Activated T-helper 17 cell treated with anti-CD3 and anti-CD28 coated beads, Interleukin-2, amount 50 U/mL, for 72 hours (primary cell): ENCODE measurements around the gene ARG2. TPM values are rescaled to one million over a fixed set of nuclear protein-coding genes. Genes with fewer than 3 reads are reported as not detected.

Source experiments
- ATAC-seq: fragments of 150-1000 bp; cut with Tn5 transposase; replicated peaks from 2 replicates; pipeline ENCODE4 v1.10.0; 2021; ENCODE audit warnings: mild to moderate bottlenecking, moderate library complexity
- H3K27ac Mint-ChIP-seq: one replicate; pipeline ENCODE4 v1.8.0; 2022; ENCODE audit warnings: mixed read lengths
- H3K27me3 Mint-ChIP-seq: one replicate; pipeline ENCODE4 v1.8.0; 2022; ENCODE audit warnings: mixed read lengths
- H3K36me3 Mint-ChIP-seq: one replicate; pipeline ENCODE4 v1.8.0; 2022; ENCODE audit warnings: low read depth, mild to moderate bottlenecking, mixed read lengths
- H3K4me1 Mint-ChIP-seq: one replicate; pipeline ENCODE4 v1.8.0; 2022; ENCODE audit warnings: mixed read lengths
- H3K4me3 Mint-ChIP-seq: one replicate; pipeline ENCODE4 v1.8.0; 2022; ENCODE audit warnings: mild to moderate bottlenecking, mixed read lengths
- H3K9me3 Mint-ChIP-seq: one replicate; pipeline ENCODE4 v1.8.0; 2022; ENCODE audit warnings: mixed read lengths
- total RNA-seq, 2 donors: library from RNA; stranded (reverse); gene quantifications; one replicate each; pipeline ENCODE4 v1.2.3, GENCODE V29; 2022

ARG2 gene
- total RNA-seq, 2 donors from 2014 or later: 14.3 to 64.7 TPM

DNA sequence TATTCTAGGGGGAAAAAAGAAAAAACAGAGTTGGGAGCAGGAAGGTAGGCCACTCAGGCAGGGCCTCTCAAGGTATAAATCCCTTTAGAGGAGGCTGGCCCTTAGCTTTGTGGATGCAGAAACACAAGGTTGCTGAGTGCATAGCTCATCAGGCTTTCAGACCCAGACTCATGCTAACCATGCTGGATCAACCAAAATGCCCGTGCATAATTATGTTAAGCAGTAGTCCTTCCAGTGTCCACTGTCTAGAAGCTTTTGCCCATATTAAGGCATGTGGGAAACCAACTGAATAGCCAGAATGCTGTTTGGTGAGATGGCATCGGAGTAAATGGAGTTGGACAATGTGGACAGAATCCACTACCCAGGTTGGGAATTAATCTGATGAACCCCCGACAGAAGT is 18.9 kb downstream of the ARG2 start:
- no peak for ATAC-seq
- Mint-ChIP-seq H3K4me1 (peaks cover 14% of the 10 kb centered on the region), H3K27ac (no peak overlapping the region)

DNA sequence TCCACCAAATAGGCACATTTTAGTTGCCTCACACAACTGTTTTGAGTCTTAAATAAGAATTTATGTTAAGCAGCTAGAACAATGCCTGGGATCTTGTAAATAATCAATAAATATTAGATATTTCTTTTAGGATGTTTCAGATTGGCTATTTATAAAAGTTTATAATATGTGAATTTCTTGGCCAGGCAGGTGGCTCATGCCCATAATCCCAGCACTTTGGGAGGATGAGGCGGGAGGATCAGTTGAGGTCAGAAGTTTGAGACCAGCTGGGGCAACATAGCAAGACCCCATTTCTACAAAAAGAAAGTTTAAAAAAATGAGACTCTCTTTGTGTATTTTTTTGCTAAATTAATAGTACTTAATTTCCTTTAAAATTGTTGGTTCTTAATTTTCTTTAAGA is 21.8 kb downstream of the ARG2 start:
- Mint-ChIP-seq H3K27me3 (no peaks in the 10 kb centered on the region), H3K36me3 (peaks cover 41% of the 10 kb centered on the region), H3K4me3 (peak overlapping the region; percentile 67), H3K27ac (peak overlapping the region; percentile 87), H3K4me1 (peaks cover 18% of the 10 kb centered on the region), H3K9me3 (no peaks in the 10 kb centered on the region)
- no peak for ATAC-seq

More for the DNA sequence above, 18.9 kb downstream of the ARG2 start:
- H3K36me3 Mint-ChIP-seq: peaks cover 27% of the 10 kb centered on the region
- no peaks in the 10 kb centered on the region for H3K9me3 Mint-ChIP-seq
- H3K4me3 Mint-ChIP-seq: no peak overlapping the region
- H3K27me3 Mint-ChIP-seq: no peaks in the 10 kb centered on the region

DNA sequence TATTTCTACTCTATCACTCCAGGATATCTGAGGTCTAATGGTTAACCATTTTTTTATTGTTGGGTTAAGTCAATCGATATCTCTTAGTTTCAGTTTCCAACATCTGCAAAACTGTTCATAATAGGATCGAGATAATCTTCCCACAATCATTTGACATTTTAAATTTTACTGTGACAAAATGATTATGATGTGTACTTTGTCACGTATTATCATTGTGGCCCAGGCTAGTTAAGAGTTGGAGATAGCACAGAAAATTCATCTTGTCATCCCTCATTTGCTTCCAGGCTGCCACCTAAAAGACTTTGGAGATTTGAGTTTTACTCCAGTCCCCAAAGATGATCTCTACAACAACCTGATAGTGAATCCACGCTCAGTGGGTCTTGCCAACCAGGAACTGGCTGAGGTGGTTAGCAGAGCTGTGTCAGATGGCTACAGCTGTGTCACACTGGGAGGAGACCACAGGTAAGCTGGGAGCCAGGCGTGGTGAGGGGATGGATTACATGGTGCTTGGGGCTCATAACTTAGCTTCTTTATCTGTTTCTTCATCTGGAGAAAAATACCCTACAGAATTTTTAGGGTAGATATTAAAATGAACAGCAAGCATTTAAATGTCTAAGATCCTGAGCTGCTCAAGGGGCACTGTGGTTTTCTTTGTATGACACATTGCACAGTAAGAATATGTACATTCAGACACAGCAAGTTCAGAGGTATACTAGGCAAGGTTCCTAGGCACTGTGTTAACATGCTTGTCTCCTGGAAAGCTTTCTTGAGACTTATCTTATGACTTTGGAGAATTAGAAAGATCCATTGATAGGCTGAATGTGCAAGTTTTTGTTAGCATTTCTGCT is 22.4 kb downstream of the ARG2 start:
- no peaks in the 10 kb centered on the region for H3K9me3 Mint-ChIP-seq
- peaks cover 46% of the 10 kb centered on the region for H3K36me3 Mint-ChIP-seq
- H3K27me3 Mint-ChIP-seq: no peaks in the 10 kb centered on the region
- peak; percentile 93 for ATAC-seq
- H3K27ac Mint-ChIP-seq: peak overlapping the region; percentile 87
- peak overlapping the region; percentile 67 for H3K4me3 Mint-ChIP-seq
- peaks cover 18% of the 10 kb centered on the region for H3K4me1 Mint-ChIP-seq

DNA sequence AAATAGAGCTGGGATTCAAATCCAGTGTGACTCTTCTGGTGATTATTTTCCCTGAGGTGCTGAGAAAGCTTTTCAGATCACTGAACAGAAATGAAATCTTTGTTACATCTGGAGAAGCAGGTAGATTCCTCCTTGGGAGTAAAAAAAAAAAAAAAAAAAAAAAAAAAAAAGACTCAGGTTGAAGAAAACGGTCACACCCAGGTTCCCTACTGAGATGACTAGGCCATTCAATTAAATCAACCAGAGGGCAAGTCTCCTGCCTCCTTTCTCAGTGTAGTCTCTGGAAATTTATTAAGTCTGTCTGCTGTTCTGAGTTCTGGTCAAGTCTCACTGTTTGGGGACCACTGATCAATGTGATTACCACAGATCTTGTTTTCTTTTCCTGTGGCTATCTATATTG is 24.0 kb downstream of the ARG2 start:
- Mint-ChIP-seq H3K36me3 (peaks cover 62% of the 10 kb centered on the region), H3K4me3 (peak overlapping the region; percentile 44), H3K9me3 (no peaks in the 10 kb centered on the region), H3K27ac (peak overlapping the region; percentile 58), H3K4me1 (peaks cover 18% of the 10 kb centered on the region), H3K27me3 (no peaks in the 10 kb centered on the region)
- no peak for ATAC-seq

DNA sequence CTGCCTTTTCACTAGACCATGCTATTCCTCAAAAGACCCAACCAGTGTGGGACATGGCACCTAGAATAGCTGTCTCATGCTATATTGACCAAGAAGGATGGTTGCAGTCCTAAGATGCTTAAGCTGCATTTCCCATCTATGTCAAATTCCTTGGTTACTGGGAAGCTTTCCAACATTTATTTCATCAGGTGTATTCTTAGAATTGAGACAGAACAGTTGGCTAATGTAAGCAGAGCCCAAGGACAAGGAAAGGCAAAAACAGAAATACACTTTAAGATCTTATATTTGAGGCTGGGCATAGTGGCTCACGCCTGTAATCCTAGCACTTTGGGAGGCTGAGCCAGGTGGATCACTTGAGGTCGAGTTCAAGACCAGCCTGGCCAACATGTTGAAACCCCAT is 24.7 kb downstream of the ARG2 start:
- ATAC-seq: no peak
- Mint-ChIP-seq H3K36me3 (peaks cover 69% of the 10 kb centered on the region), H3K4me3 (peak overlapping the region; percentile 44), H3K4me1 (peaks cover 18% of the 10 kb centered on the region), H3K27ac (peak overlapping the region; percentile 58), H3K9me3 (no peaks in the 10 kb centered on the region), H3K27me3 (no peaks in the 10 kb centered on the region)

DNA sequence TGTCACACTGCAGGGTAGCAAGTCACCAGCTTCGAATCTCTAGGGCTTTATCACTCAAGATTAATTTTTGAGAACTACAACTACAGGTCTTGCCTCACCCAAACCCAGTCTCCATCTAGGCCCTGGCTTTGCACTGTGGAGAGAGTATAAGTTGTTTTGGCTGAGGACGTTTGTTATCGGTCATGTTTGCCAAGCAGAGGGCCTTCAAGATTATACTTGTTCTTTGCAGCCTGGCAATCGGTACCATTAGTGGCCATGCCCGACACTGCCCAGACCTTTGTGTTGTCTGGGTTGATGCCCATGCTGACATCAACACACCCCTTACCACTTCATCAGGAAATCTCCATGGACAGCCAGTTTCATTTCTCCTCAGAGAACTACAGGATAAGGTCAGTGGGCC is 25.7 kb downstream of the ARG2 start:
- Mint-ChIP-seq H3K27me3 (no peaks in the 10 kb centered on the region), H3K4me1 (peaks cover 18% of the 10 kb centered on the region), H3K4me3 (no peak overlapping the region), H3K36me3 (peaks cover 79% of the 10 kb centered on the region), H3K27ac (no peak overlapping the region), H3K9me3 (no peaks in the 10 kb centered on the region)
- ATAC-seq: no peak

DNA sequence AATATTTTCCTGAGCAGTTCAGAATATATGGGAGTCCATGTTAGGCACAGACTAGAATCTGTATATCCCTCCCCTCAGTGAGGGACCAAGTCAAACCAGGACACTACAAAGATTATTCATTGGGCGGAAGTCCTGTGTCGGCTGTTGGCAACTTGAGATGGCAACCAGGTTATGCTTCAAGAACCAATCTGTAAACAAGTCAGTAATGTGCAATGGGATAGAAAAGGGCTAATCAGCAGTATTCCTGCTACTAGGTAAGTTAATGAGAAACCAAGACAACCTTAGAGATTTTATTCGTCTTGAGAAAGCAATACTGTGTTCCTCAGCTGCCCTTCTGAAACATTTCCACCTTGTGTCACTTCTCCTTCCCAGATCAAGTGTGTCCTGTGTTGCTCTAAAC is 26.4 kb downstream of the ARG2 start:
- no peak overlapping the region for H3K4me3 Mint-ChIP-seq
- peaks cover 18% of the 10 kb centered on the region for H3K4me1 Mint-ChIP-seq
- no peaks in the 10 kb centered on the region for H3K27me3 Mint-ChIP-seq
- H3K27ac Mint-ChIP-seq: no peak overlapping the region
- H3K36me3 Mint-ChIP-seq: peaks cover 86% of the 10 kb centered on the region
- no peaks in the 10 kb centered on the region for H3K9me3 Mint-ChIP-seq
- no peak for ATAC-seq

DNA sequence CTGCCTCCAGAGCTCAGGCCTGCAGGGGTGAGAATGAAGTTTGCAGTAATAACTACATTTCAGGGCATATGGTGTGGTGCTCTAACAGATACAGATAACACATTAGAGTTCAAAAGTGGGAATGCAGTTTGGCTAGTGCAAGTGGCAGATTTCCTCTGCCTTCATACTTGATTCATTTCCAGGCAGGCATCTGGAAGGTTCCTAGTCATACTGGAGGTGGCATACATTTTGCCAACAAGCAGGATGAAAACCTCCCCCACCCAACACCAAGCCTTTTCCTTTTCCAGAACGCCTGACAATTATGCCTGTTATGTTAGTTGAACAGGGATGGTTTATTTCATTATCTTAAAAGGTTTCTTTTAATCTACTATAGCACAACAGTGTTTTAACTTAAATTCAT is 30.4 kb downstream of the ARG2 start:
- Mint-ChIP-seq H3K4me1 (no peaks in the 10 kb centered on the region), H3K27me3 (no peaks in the 10 kb centered on the region), H3K9me3 (no peaks in the 10 kb centered on the region), H3K27ac (peak overlapping the region; percentile 24), H3K36me3 (peaks cover 100% of the 10 kb centered on the region), H3K4me3 (no peak overlapping the region)
- no peak for ATAC-seq

DNA sequence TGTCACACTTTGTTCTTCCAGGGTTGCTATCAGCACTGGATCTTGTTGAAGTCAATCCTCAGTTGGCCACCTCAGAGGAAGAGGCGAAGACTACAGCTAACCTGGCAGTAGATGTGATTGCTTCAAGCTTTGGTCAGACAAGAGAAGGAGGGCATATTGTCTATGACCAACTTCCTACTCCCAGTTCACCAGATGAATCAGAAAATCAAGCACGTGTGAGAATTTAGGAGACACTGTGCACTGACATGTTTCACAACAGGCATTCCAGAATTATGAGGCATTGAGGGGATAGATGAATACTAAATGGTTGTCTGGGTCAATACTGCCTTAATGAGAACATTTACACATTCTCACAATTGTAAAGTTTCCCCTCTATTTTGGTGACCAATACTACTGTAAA is 31.0 kb downstream of the ARG2 start:
- Mint-ChIP-seq H3K4me3 (no peak overlapping the region), H3K4me1 (no peaks in the 10 kb centered on the region), H3K27me3 (no peaks in the 10 kb centered on the region), H3K36me3 (peaks cover 100% of the 10 kb centered on the region), H3K27ac (peak overlapping the region; percentile 24), H3K9me3 (no peaks in the 10 kb centered on the region)
- ATAC-seq: peak; percentile 18

DNA sequence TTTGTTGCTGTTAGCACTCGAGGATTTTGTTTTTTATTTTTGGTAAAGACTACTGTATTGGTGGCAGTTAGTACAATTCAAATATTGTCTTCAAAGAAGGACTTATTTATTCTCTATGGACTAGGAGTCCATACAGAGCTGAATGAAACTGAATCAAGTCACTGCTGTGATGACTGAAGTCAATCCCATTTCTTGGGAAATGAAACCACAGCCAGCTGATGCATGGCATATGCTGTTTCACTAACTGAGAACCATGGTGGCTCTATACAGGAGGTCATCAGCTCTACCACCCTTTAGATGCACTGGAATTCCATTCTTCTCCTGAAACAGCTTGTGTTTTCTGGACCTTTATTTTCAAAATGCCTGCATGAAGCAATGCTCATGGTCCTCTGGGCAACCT is 32.5 kb downstream of the ARG2 start:
- peaks cover 100% of the 10 kb centered on the region for H3K36me3 Mint-ChIP-seq
- H3K4me1 Mint-ChIP-seq: no peaks in the 10 kb centered on the region
- peak; percentile 54 for ATAC-seq
- no peaks in the 10 kb centered on the region for H3K27me3 Mint-ChIP-seq
- peak overlapping the region; percentile 12 for H3K27ac Mint-ChIP-seq
- H3K4me3 Mint-ChIP-seq: no peak overlapping the region
- no peaks in the 10 kb centered on the region for H3K9me3 Mint-ChIP-seq

DNA sequence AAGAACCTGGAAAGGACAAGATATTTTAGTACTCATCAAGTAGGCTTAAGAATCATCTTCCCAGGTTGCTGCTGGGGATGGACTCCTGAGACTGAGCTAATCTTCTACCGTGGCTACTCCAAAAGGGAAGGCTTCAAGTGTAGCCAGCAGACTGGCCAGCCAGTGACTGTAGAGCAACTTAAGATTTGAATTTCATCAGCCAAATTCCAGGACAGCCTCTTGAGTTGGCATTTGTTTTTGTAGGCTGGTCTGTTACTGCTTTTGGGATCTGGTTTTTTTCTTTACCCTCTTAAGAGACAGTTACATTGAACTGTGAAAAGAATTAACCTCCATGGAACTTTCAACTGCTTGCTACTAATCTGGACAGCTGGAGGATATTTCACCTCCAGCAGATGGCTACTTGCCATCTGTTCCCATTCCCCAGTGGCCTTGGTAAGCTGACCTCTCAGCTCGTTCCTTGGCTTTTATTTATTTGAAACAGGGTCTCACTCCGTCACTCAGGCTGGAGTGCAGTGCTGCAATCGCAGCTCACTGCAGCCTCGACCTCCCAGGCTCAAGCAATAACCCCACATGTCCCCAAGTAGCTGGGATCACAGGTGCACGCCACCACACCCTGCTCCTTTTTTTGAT is 34.0 kb downstream of the ARG2 start:
- Mint-ChIP-seq H3K4me1 (no peaks in the 10 kb centered on the region), H3K4me3 (no peak overlapping the region), H3K36me3 (peaks cover 100% of the 10 kb centered on the region), H3K27ac (no peak overlapping the region), H3K9me3 (no peaks in the 10 kb centered on the region), H3K27me3 (no peaks in the 10 kb centered on the region)
- no peak for ATAC-seq

DNA sequence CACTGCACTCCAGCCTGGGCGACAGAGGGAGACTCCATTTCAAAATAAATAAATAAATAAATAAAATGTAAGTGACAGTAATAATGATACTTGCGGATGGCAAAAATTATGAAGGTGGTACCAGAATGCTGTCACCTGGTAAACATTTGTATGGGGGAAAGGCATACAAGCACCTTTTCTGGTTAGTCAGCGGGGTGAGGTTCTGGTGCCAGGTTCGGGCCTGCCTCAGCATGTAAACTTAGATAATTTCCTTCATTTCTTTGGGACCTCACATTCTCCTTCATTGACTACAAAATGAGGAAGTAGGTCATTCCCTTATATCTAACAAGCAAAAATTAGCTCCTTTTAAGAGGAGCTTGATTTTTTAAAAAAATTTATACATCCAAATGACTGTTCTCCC is 43.9 kb downstream of the ARG2 start:
- Mint-ChIP-seq H3K4me3 (no peak overlapping the region), H3K27me3 (no peaks in the 10 kb centered on the region)
- ATAC-seq: no peak

DNA sequence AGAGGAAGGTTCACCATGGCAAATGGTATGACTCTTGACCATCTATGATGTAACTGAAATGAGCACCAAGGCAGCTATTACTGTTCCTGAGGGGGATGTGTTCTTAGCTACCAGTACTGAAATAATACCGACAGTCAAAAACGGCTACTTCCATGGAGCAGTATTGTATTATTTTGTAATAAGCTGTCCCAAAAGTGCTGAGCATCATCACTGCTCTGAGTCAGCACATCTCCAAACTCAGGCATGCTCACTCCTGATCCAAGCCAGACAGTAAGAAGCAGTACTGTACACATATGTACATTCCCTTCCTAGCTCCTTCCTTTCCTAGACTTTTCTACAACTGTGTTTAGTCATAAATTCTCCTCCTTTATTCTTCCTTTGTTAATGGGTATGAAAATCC is 46.1 kb downstream of the ARG2 start:
- H3K4me1 Mint-ChIP-seq: peaks cover 35% of the 10 kb centered on the region
- peak overlapping the region; percentile 38 for H3K4me3 Mint-ChIP-seq
- H3K27me3 Mint-ChIP-seq: no peaks in the 10 kb centered on the region
- peak; percentile 25 for ATAC-seq
- peaks cover 19% of the 10 kb centered on the region for H3K36me3 Mint-ChIP-seq
- H3K27ac Mint-ChIP-seq: peak overlapping the region; percentile 87
- H3K9me3 Mint-ChIP-seq: no peaks in the 10 kb centered on the region

More for the DNA sequence above, 43.9 kb downstream of the ARG2 start:
- H3K4me1 Mint-ChIP-seq: peaks cover 28% of the 10 kb centered on the region
- H3K27ac Mint-ChIP-seq: peak overlapping the region; percentile 82
- no peaks in the 10 kb centered on the region for H3K9me3 Mint-ChIP-seq
- H3K36me3 Mint-ChIP-seq: peaks cover 42% of the 10 kb centered on the region

DNA sequence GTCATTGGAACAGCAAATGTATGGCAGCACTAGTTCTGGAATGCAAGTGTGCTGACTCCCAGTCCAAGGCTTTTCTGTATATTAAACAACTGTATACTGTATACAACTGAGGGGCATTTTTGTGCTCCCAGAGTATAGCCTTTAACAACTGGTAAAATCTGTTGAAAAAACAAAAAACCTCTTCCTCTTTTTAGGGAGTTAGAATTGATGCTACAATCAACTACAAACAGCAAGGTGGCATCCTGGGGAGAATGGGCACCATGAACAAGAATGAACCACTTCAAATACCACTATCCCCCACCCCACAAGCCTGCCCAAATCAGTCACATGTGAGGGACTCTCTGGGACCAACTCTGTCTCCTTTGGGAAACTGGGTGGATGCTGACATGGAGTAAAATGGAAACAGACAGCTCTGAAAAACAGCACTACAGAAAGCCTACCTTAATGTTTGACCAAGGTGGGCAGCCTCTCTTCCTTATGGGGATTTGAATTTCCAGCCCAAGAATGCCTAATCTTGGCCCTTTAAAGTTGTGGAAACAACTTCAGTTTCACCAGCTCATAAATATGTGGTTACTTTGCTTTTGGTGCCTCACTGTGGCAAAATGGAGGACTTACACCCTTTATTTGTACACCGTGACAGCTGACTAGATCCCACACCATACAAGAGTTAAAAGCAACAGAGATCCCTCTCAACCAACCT is 47.2 kb downstream of the ARG2 start:
- peaks cover 12% of the 10 kb centered on the region for H3K36me3 Mint-ChIP-seq
- H3K27ac Mint-ChIP-seq: peak overlapping the region; percentile 87
- no peaks in the 10 kb centered on the region for H3K9me3 Mint-ChIP-seq
- peaks cover 35% of the 10 kb centered on the region for H3K4me1 Mint-ChIP-seq
- H3K4me3 Mint-ChIP-seq: peak overlapping the region; percentile 38
- H3K27me3 Mint-ChIP-seq: no peaks in the 10 kb centered on the region
- peak; percentile 82 for ATAC-seq
